Sigmoid colon (tissue), 4 donors: ENCODE results near the gene WBP1L.

ENCODE experiments used
- CTCF ChIP-seq, 4 experiments: fragments of 450-650 bp in 3 of 4; fragments of 200-600 bp in 1 of 4; IDR thresholded peaks; one replicate each; pipeline ENCODE4 v1.5.1; 2016 to 2019; ENCODE audit warnings: antibody characterized with exemption in 4 of 4, mild to moderate bottlenecking in 3 of 4, moderate library complexity in 2 of 4
- EP300 ChIP-seq, 4 donors: sonication (generic); formaldehyde crosslinking; IDR thresholded peaks; one replicate each; pipeline ENCODE4 v1.6.1; 2017; ENCODE audit warnings: antibody characterized with exemption in 4 of 4
- POLR2A ChIP-seq, 2 donors: fragments of 450-650 bp; IDR thresholded peaks; one replicate each; pipeline ENCODE4 v1.6.1; 2016; ENCODE audit warnings: antibody characterized with exemption in 2 of 2, mild to moderate bottlenecking in 2 of 2, moderate library complexity in 2 of 2
- POLR2AphosphoS5 ChIP-seq, 4 donors: sonication (generic); formaldehyde crosslinking; IDR thresholded peaks; one replicate each; pipeline ENCODE4 v1.6.1; 2017; ENCODE audit warnings: antibody characterized with exemption in 4 of 4

GRCh38 chr10:102775201-102775934 is 31.6 kb downstream of the WBP1L start:
- TF ChIP-seq CTCF (IDR thresholded peaks at IDR 0.05) (no peak), POLR2A (IDR thresholded peaks at IDR 0.05) (no peak), POLR2AphosphoS5 (IDR thresholded peaks at IDR 0.05) (peak in 3 of 4 donors; percentile 47 to 68 (median 56)), EP300 (IDR thresholded peaks at IDR 0.05) (peak; percentile 66 to 87 (median 80))
